Spleen (tissue), 7 donors: ENCODE data around the gene YTHDF1.
A peak's percentile ranks its signal among the peaks of the same experiment; 100 is the strongest.

Experiments used
- CTCF ChIP-seq, 11 experiments: fragments of 200-600 bp in 7 of 11; fragments of 450-650 bp in 4 of 11; sonication (generic) in 4 of 11; IDR thresholded peaks in 8 of 11; conservative IDR thresholded peaks in 3 of 11; 1 replicate in 7 of 11; 2 replicates in 4 of 11; pipeline versions ENCODE4 v1.4.0 to v1.8.0; 2016 to 2021; ENCODE audit warnings: antibody characterized with exemption in 11 of 11, inconsistent platforms in 4 of 11, mild to moderate bottlenecking in 1 of 11
- POLR2A ChIP-seq, 3 donors: fragments of 450-650 bp; IDR thresholded peaks; one replicate each; pipeline ENCODE4 v1.5.1; 2017; ENCODE audit warnings: antibody characterized with exemption in 3 of 3, mild to moderate bottlenecking in 1 of 3
- POLR2AphosphoS5 ChIP-seq, 3 donors: sonication (generic); formaldehyde crosslinking; IDR thresholded peaks; one replicate each; pipeline ENCODE4 v1.5.1; 2017; ENCODE audit warnings: antibody characterized with exemption in 3 of 3
- donor health status: DM: no; HTN: no; CAD: no; lungs with moderate emphysema.
- donor health status: DM: no; HTN: no; CAD: no.
- donor health status: DM: no; HTN: no; CAD: no.

- no peak for TF ChIP-seq CTCF (IDR thresholded peaks at IDR 0.05 in 8 of 11, conservative IDR thresholded peaks at IDR 0.05 in 3 of 11)
- TF ChIP-seq POLR2AphosphoS5 (IDR thresholded peaks at IDR 0.05), result peak in 1 of 3 donors; percentile 38
- TF ChIP-seq POLR2A (IDR thresholded peaks at IDR 0.05), result no peak
Measured at GRCh38 chr20:63206878-63207277, 9.1 kb downstream of the YTHDF1 start.
